GM19043 (cell line): Measurements from ENCODE around the gene CSGALNACT2.

Experiments
- ATAC-seq: cut with Tn5 transposase; IDR thresholded peaks from one replicate; pipeline ENCODE4 v1.9.1; 2021; ENCODE audit warnings: low read depth; ENCODE audit not compliant: unreplicated experiment

The CSGALNACT2 gene

GRCh38 chr10:43224321-43224720 is 86.1 kb downstream of the CSGALNACT2 start:
- no peak for ATAC-seq

GRCh38 chr10:43225004-43225786 is 87.0 kb downstream of the CSGALNACT2 start:
- ATAC-seq: no peak

GRCh38 chr10:43225787-43226153 is 87.5 kb downstream of the CSGALNACT2 start:
- ATAC-seq: no peak

GRCh38 chr10:43226441-43226840 is 88.2 kb downstream of the CSGALNACT2 start:
- no peak for ATAC-seq

- no peak for ATAC-seq
Observed at GRCh38 chr10:43226851-43227845, 88.9 kb downstream of the CSGALNACT2 start.

GRCh38 chr10:43227911-43228782 is 89.9 kb downstream of the CSGALNACT2 start:
- no peak for ATAC-seq

- ATAC-seq: no peak
Observed at GRCh38 chr10:43228783-43229207, 90.5 kb downstream of the CSGALNACT2 start.

- no peak for ATAC-seq
Observed at GRCh38 chr10:43229208-43230061, 91.2 kb downstream of the CSGALNACT2 start.

- no peak for ATAC-seq
Observed at GRCh38 chr10:43230101-43230908, 92.1 kb downstream of the CSGALNACT2 start.

GRCh38 chr10:43230909-43231522 is 92.8 kb downstream of the CSGALNACT2 start:
- ATAC-seq: no peak

- no peak for ATAC-seq
Observed at GRCh38 chr10:43231523-43232078, 93.4 kb downstream of the CSGALNACT2 start.

GRCh38 chr10:43233601-43234430 is 95.6 kb downstream of the CSGALNACT2 start:
- no peak for ATAC-seq

- no peak for ATAC-seq
Observed at GRCh38 chr10:43234471-43235041, 96.3 kb downstream of the CSGALNACT2 start.
